GM21825 (cell line): Measurements from ENCODE around the gene SLC8A1.

ENCODE experiments used
- ATAC-seq: cut with Tn5 transposase; IDR thresholded peaks from one replicate; pipeline ENCODE4 v1.9.1; 2021; ENCODE audit warnings: mild to moderate bottlenecking, moderate library complexity; ENCODE audit not compliant: unreplicated experiment

The SLC8A1 gene

GRCh38 chr2:40123326-40123725 lies 328.6 kb downstream of the SLC8A1 start:
- no peak for ATAC-seq

- no peak for ATAC-seq
These were observed 330.9 kb downstream of the SLC8A1 start for GRCh38 chr2:40120957-40121356.

GRCh38 chr2:40120026-40120425 lies 331.9 kb downstream of the SLC8A1 start:
- ATAC-seq, result no peak

GRCh38 chr2:40118622-40119021 lies 333.3 kb downstream of the SLC8A1 start:
- ATAC-seq, result no peak

- ATAC-seq, result no peak
These were observed 336.0 kb downstream of the SLC8A1 start for GRCh38 chr2:40115894-40116293.

GRCh38 chr2:40115348-40115747 lies 336.5 kb downstream of the SLC8A1 start:
- no peak for ATAC-seq

- ATAC-seq, result no peak
These were observed 337.9 kb downstream of the SLC8A1 start for GRCh38 chr2:40113997-40114396.

GRCh38 chr2:40113272-40113968 lies 338.5 kb downstream of the SLC8A1 start:
- ATAC-seq, result no peak

GRCh38 chr2:40109381-40109780 lies 342.5 kb downstream of the SLC8A1 start:
- ATAC-seq, result no peak

- no peak for ATAC-seq
These were observed 343.0 kb downstream of the SLC8A1 start for GRCh38 chr2:40108851-40109250.

GRCh38 chr2:40106061-40106460 lies 345.8 kb downstream of the SLC8A1 start:
- no peak for ATAC-seq

GRCh38 chr2:40105593-40105992 lies 346.3 kb downstream of the SLC8A1 start:
- ATAC-seq, result no peak

- no peak for ATAC-seq
These were observed 348.3 kb downstream of the SLC8A1 start for GRCh38 chr2:40103590-40103989.

GRCh38 chr2:40103163-40103562 lies 348.7 kb downstream of the SLC8A1 start:
- ATAC-seq, result no peak

- no peak for ATAC-seq
These were observed 349.4 kb downstream of the SLC8A1 start for GRCh38 chr2:40102447-40102846.

GRCh38 chr2:40101131-40101575 lies 350.7 kb downstream of the SLC8A1 start:
- ATAC-seq, result no peak

- ATAC-seq, result no peak
These were observed 351.2 kb downstream of the SLC8A1 start for GRCh38 chr2:40100676-40101075.

- no peak for ATAC-seq
These were observed 353.0 kb downstream of the SLC8A1 start for GRCh38 chr2:40098786-40099470.

- no peak for ATAC-seq
These were observed 354.1 kb downstream of the SLC8A1 start for GRCh38 chr2:40097691-40098385.

GRCh38 chr2:40096360-40096759 lies 355.5 kb downstream of the SLC8A1 start:
- no peak for ATAC-seq

- ATAC-seq, result no peak
These were observed 356.9 kb downstream of the SLC8A1 start for GRCh38 chr2:40095000-40095399.

GRCh38 chr2:40094451-40094850 lies 357.4 kb downstream of the SLC8A1 start:
- no peak for ATAC-seq
